GM12878 (cell line): ENCODE results near the gene PRDM2. TPM values are rescaled to one million over a fixed set of nuclear protein-coding genes. Genes with fewer than 3 reads are reported as not detected.

ENCODE experiments used
- ATF7 ChIP-seq: fragments of 450-650 bp; IDR thresholded peaks from 2 replicates; pipeline ENCODE4 v1.6.1; 2016; ENCODE audit warnings: low read depth, mild to moderate bottlenecking
- DPF2 ChIP-seq: fragments of 450-650 bp; IDR thresholded peaks from 2 replicates; pipeline ENCODE4 v1.6.1; 2017; ENCODE audit warnings: mild to moderate bottlenecking
- ETV6 ChIP-seq, 2 experiments: fragments of 450-650 bp in 1 of 2; IDR thresholded peaks in 1 of 2; conservative IDR thresholded peaks in 1 of 2; 2 replicates each; pipeline ENCODE4 v1.6.1; 2014; ENCODE audit warnings: antibody characterized with exemption in 1 of 2, borderline replicate concordance in 1 of 2, low read depth in 1 of 2, mild to moderate bottlenecking in 1 of 2, moderate library complexity in 1 of 2
- GABPA ChIP-seq: IDR thresholded peaks from 2 replicates; pipeline ENCODE4 v1.6.1; 2014; ENCODE audit warnings: antibody characterized with exemption, low read depth, mild to moderate bottlenecking, inconsistent platforms
- HCFC1 ChIP-seq: fragments of 150-350 bp; IDR thresholded peaks from 2 replicates; pipeline ENCODE4 v1.6.1; 2014; ENCODE audit warnings: low read length
- JUND ChIP-seq: IDR thresholded peaks from 2 replicates; pipeline ENCODE4 v1.6.1; 2012; ENCODE audit warnings: low read depth, mild to moderate bottlenecking, low read length, improper control_type of control experiment, moderate library complexity
- KAT2A ChIP-seq: conservative IDR thresholded peaks from 2 replicates; pipeline ENCODE4 v1.6.1; 2011; ENCODE audit warnings: low read depth, low read length; ENCODE audit not compliant: control insufficient read depth
- KLF5 ChIP-seq: fragments of 450-650 bp; IDR thresholded peaks from 2 replicates; pipeline ENCODE4 v1.6.1; 2014; ENCODE audit warnings: mild to moderate bottlenecking; ENCODE audit not compliant: partially characterized antibody
- SREBF1 ChIP-seq: IDR thresholded peaks from 2 replicates; pipeline ENCODE4 v1.6.1; 2012; ENCODE audit warnings: mild to moderate bottlenecking, low read length
- SREBF2 ChIP-seq: IDR thresholded peaks from 2 replicates; pipeline ENCODE4 v1.6.1; 2012; ENCODE audit warnings: mild to moderate bottlenecking, low read length
- ZBED1 ChIP-seq: IDR thresholded peaks from 2 replicates; pipeline ENCODE4 v1.6.1; 2016; ENCODE audit warnings: borderline replicate concordance
- ZZZ3 ChIP-seq: IDR thresholded peaks from 2 replicates; pipeline ENCODE4 v1.6.1; 2011; ENCODE audit warnings: low read depth; ENCODE audit not compliant: control insufficient read depth, insufficient read length
- polyA plus RNA-seq, 11 experiments: library from polyadenylated mRNA; depleted of rRNA in 4 of 11; unstranded in 6 of 11; stranded (reverse) in 5 of 11; fragments of >200 nt; fragmentation: Nextera tagmentation in 4 of 11; fragmentation: Illumina TruSeq in 1 of 11; extraction: Ambion mirVana in 4 of 11; extraction: Trizol in 1 of 11; gene quantifications; 1 replicate in 1 of 11; 2 replicates in 10 of 11; pipeline versions ENCODE4 v1.2.1 to v1.2.3, GENCODE V29; 2011 to 2016; ENCODE audit warnings: inconsistent platforms in 2 of 11, missing spikeins in 2 of 11, low read depth in 1 of 11
- total RNA-seq, 4 experiments: library from RNA; depleted of rRNA in 3 of 4; stranded (reverse); fragments of >200 nt in 3 of 4; fragmentation: Illumina TruSeq in 1 of 4; extraction: Trizol in 1 of 4; gene quantifications; 2 replicates each; pipeline versions ENCODE4 v1.2.1 to v1.2.3, GENCODE V29; 2013 to 2021
- TF ChIP-seq, protein P1 (sequence below): fragments of 450-650 bp; IDR thresholded peaks from 2 replicates; pipeline ENCODE4 v1.6.1; 2017; ENCODE audit warnings: borderline replicate concordance
- TF ChIP-seq, protein P2 (sequence below): IDR thresholded peaks from 2 replicates; pipeline ENCODE4 v1.6.1; 2011; ENCODE audit warnings: low read depth, low read length, improper control_type of control experiment, borderline replicate concordance
- TF ChIP-seq, protein P3 (sequence below): IDR thresholded peaks from 2 replicates; pipeline ENCODE4 v1.6.1; 2012; ENCODE audit warnings: improper control_type of control experiment, low read depth, low read length; ENCODE audit not compliant: insufficient replicate concordance
- TF ChIP-seq, protein P4 (sequence below): fragments of 450-650 bp; IDR thresholded peaks from 2 replicates; pipeline ENCODE4 v1.6.1; 2017; ENCODE audit warnings: mild to moderate bottlenecking, moderate library complexity

PRDM2 gene
- total and polyA plus RNA-seq, 10 of the 15 experiments (the other 5 are each of a cell fraction or from before 2014, with no cell fraction given), result 8.4 to 45.1 (median 23.5) TPM

DNA sequence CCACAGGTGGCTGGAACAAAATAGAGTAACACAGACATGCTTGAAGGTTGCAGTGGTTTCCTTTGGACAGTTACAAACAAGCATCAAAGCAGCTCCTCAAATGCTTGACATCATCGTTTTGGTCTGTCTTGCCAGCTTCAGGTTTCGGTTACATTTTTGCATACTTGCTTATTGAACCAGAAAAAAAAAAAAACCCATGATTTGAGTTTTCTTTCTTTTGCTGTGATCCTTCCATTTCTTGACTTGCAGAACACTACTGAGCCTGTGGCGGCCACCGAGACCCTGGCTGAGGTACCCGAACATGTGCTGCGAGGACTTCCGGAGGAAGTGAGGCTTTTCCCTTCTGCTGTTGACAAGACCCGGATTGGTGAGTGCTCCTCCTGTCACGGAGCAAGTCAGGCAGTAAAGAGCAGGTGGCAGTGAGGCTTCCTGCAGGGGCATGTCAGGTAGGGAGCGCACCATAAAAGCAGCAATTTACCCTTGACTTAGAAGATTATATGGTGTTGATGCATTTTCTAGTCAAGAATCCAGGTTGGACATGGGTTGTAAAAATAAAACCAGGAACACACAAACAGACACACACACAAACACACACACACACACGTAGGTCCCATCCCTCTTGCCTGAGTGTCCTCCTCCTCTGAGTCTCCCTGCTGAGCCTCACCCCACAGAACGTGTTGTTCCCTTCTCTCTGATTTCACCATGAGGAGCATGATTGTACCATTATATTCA is 30.9 kb downstream of the PRDM2 start (continued):
- TF ChIP-seq SREBF1, result 0 out of 2 replicates have a peak, but pooled peaks have one; percentile 15
- no peak for TF ChIP-seq KAT2A
- no peak; the same call in 1 of the 2 replicates for TF ChIP-seq SREBF2
- TF ChIP-seq ZZZ3, result no peak
- TF ChIP-seq, protein P1, sequence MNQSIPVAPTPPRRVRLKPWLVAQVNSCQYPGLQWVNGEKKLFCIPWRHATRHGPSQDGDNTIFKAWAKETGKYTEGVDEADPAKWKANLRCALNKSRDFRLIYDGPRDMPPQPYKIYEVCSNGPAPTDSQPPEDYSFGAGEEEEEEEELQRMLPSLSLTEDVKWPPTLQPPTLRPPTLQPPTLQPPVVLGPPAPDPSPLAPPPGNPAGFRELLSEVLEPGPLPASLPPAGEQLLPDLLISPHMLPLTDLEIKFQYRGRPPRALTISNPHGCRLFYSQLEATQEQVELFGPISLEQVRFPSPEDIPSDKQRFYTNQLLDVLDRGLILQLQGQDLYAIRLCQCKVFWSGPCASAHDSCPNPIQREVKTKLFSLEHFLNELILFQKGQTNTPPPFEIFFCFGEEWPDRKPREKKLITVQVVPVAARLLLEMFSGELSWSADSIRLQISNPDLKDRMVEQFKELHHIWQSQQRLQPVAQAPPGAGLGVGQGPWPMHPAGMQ, result no peak
- TF ChIP-seq ATF7, result peak; percentile 95
- TF ChIP-seq, protein P2, sequence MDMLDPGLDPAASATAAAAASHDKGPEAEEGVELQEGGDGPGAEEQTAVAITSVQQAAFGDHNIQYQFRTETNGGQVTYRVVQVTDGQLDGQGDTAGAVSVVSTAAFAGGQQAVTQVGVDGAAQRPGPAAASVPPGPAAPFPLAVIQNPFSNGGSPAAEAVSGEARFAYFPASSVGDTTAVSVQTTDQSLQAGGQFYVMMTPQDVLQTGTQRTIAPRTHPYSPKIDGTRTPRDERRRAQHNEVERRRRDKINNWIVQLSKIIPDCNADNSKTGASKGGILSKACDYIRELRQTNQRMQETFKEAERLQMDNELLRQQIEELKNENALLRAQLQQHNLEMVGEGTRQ, result peak; percentile 49; the same call in 1 of the 2 replicates
- peak; percentile 73; the same call in 1 of the 2 replicates for TF ChIP-seq ZBED1
- TF ChIP-seq HCFC1, result peak; percentile 47; the same call in 1 of the 2 replicates
- TF ChIP-seq, protein P3, sequence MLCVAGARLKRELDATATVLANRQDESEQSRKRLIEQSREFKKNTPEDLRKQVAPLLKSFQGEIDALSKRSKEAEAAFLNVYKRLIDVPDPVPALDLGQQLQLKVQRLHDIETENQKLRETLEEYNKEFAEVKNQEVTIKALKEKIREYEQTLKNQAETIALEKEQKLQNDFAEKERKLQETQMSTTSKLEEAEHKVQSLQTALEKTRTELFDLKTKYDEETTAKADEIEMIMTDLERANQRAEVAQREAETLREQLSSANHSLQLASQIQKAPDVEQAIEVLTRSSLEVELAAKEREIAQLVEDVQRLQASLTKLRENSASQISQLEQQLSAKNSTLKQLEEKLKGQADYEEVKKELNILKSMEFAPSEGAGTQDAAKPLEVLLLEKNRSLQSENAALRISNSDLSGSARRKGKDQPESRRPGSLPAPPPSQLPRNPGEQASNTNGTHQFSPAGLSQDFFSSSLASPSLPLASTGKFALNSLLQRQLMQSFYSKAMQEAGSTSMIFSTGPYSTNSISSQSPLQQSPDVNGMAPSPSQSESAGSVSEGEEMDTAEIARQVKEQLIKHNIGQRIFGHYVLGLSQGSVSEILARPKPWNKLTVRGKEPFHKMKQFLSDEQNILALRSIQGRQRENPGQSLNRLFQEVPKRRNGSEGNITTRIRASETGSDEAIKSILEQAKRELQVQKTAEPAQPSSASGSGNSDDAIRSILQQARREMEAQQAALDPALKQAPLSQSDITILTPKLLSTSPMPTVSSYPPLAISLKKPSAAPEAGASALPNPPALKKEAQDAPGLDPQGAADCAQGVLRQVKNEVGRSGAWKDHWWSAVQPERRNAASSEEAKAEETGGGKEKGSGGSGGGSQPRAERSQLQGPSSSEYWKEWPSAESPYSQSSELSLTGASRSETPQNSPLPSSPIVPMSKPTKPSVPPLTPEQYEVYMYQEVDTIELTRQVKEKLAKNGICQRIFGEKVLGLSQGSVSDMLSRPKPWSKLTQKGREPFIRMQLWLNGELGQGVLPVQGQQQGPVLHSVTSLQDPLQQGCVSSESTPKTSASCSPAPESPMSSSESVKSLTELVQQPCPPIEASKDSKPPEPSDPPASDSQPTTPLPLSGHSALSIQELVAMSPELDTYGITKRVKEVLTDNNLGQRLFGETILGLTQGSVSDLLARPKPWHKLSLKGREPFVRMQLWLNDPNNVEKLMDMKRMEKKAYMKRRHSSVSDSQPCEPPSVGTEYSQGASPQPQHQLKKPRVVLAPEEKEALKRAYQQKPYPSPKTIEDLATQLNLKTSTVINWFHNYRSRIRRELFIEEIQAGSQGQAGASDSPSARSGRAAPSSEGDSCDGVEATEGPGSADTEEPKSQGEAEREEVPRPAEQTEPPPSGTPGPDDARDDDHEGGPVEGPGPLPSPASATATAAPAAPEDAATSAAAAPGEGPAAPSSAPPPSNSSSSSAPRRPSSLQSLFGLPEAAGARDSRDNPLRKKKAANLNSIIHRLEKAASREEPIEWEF, result peak; percentile 78
- TF ChIP-seq, protein P4, sequence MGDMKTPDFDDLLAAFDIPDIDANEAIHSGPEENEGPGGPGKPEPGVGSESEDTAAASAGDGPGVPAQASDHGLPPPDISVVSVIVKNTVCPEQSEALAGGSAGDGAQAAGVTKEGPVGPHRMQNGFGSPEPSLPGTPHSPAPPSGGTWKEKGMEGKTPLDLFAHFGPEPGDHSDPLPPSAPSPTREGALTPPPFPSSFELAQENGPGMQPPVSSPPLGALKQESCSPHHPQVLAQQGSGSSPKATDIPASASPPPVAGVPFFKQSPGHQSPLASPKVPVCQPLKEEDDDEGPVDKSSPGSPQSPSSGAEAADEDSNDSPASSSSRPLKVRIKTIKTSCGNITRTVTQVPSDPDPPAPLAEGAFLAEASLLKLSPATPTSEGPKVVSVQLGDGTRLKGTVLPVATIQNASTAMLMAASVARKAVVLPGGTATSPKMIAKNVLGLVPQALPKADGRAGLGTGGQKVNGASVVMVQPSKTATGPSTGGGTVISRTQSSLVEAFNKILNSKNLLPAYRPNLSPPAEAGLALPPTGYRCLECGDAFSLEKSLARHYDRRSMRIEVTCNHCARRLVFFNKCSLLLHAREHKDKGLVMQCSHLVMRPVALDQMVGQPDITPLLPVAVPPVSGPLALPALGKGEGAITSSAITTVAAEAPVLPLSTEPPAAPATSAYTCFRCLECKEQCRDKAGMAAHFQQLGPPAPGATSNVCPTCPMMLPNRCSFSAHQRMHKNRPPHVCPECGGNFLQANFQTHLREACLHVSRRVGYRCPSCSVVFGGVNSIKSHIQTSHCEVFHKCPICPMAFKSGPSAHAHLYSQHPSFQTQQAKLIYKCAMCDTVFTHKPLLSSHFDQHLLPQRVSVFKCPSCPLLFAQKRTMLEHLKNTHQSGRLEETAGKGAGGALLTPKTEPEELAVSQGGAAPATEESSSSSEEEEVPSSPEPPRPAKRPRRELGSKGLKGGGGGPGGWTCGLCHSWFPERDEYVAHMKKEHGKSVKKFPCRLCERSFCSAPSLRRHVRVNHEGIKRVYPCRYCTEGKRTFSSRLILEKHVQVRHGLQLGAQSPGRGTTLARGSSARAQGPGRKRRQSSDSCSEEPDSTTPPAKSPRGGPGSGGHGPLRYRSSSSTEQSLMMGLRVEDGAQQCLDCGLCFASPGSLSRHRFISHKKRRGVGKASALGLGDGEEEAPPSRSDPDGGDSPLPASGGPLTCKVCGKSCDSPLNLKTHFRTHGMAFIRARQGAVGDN, result peak; percentile 99
- TF ChIP-seq KLF5, result no peak
- no peak for TF ChIP-seq DPF2
- TF ChIP-seq GABPA, result peak; percentile 90
- no peak for TF ChIP-seq JUND
- peak in 1 of 2 experiments; percentile 84; a peak in 2 of 4 replicates for TF ChIP-seq ETV6 (conservative IDR thresholded peaks at IDR 0.05 in 1 of 2, IDR thresholded peaks at IDR 0.05 in 1 of 2; ENCODE audit: borderline replicate concordance in 1 of 2, low read depth in 1 of 2)
